DOHH2 (cell line): ENCODE measurements around the gene ATXN7.
A peak's percentile ranks its signal among the peaks of the same experiment; 100 is the strongest.

Source experiments
- H3F3A ChIP-seq: fragments of 200-600 bp; sonication (generic), shearing (Covaris generic); 2 replicates; pipeline ENCODE4 v1.6.0; 2016; ENCODE audit warnings: antibody characterized with exemption, mild to moderate bottlenecking; ENCODE audit not compliant: control insufficient read depth, insufficient read depth
- H3K27ac ChIP-seq: fragments of 200-600 bp; sonication (generic); 2 replicates; pipeline ENCODE4 v1.5.1; 2014; ENCODE audit warnings: low read depth, mild to moderate bottlenecking, low read length, moderate library complexity
- H3K27me3 ChIP-seq: fragments of 200-600 bp; sonication (generic); 2 replicates; pipeline ENCODE4 v1.6.1; 2014; ENCODE audit warnings: mild to moderate bottlenecking, low read length, mixed read lengths; ENCODE audit not compliant: control insufficient read depth
- H3K36me3 ChIP-seq: fragments of 200-600 bp; sonication (generic); 2 replicates; pipeline ENCODE4 v1.6.1; 2014; ENCODE audit warnings: mild to moderate bottlenecking, low read length, moderate library complexity, mixed read lengths; ENCODE audit not compliant: control insufficient read depth
- H3K4me1 ChIP-seq: fragments of 200-600 bp; sonication (generic); 2 replicates; pipeline ENCODE4 v1.6.1; 2014; ENCODE audit warnings: mild to moderate bottlenecking, low read length, mixed read lengths; ENCODE audit not compliant: control insufficient read depth
- H3K4me2 ChIP-seq: fragments of 200-600 bp; sonication (generic); 2 replicates; pipeline ENCODE4 v1.6.0; 2014; ENCODE audit warnings: mild to moderate bottlenecking, low read length, moderate library complexity
- H3K4me3 ChIP-seq: fragments of 200-600 bp; sonication (generic); 2 replicates; pipeline ENCODE4 v1.5.1; 2014; ENCODE audit warnings: mild to moderate bottlenecking, low read length, mixed read lengths
- H3K79me2 ChIP-seq: fragments of 200-600 bp; sonication (generic); 2 replicates; pipeline ENCODE4 v1.6.1; 2014; ENCODE audit warnings: mild to moderate bottlenecking, low read length, mixed read lengths; ENCODE audit not compliant: control insufficient read depth
- H3K9me2 ChIP-seq: fragments of 200-600 bp; sonication (generic); replicated peaks from 2 replicates; pipeline ENCODE4 v1.6.1; 2014; ENCODE audit warnings: mild to moderate bottlenecking, low read length, mixed read lengths; ENCODE audit not compliant: control insufficient read depth
- H3K9me3 ChIP-seq: fragments of 200-600 bp; sonication (generic); 2 replicates; pipeline ENCODE4 v1.6.1; 2014; ENCODE audit warnings: antibody characterized with exemption, low read length, mixed read lengths; ENCODE audit not compliant: control insufficient read depth, insufficient read depth
- H4K20me1 ChIP-seq: fragments of 200-600 bp; sonication (generic); 2 replicates; pipeline ENCODE4 v1.6.0; 2014; ENCODE audit warnings: low read depth, mild to moderate bottlenecking, antibody characterized with exemption, low read length, moderate library complexity; ENCODE audit not compliant: control insufficient read depth, insufficient read depth
- EZH2phosphoT487 ChIP-seq: fragments of 200-600 bp; sonication (generic); IDR thresholded peaks from 2 replicates; pipeline ENCODE4 v1.6.1; 2017; ENCODE audit warnings: borderline replicate concordance, mild to moderate bottlenecking, antibody characterized with exemption, low read length, moderate library complexity, mixed read lengths
- TF ChIP-seq, protein P1 (sequence below): fragments of 200-600 bp; sonication (generic); IDR thresholded peaks from one replicate; pipeline ENCODE4 v1.5.1; 2014; ENCODE audit warnings: antibody characterized with exemption, mild to moderate bottlenecking, low read depth, low read length; ENCODE audit not compliant: poor library complexity, severe bottlenecking

The ATXN7 gene

DNA sequence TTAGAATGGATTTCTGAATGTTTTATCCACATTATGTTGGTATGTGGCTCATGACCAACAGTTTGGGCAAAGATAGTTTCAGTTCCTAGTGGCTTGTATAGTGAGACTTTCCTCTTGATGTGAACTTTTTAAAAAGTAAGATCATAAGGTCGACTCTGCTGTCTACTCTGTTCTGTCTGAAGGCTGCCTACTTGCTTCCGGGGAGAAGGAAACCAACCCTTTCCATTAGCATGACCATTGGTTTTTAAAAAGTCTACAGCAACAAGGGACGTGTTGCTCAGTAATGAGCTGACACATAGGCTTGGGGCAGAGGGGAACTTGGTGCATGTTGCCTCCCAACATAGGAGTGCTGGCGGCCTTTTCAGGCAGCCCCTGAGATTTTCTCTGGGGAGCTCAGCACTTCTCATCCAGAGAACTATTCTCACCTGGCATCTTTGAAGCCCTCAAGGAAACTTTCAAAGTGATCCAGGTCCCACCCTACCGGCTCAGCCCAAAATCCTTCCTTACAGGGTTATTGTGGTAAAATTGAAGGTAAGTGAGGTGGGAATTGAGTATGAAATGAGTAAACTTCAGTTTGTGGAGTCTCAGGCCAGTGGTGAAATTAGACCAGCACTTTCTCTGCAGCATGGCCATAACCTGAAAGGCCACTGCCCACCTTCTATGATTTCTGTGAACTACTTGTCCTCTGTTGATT lies 129.0 kb downstream of the ATXN7 start:
- Histone ChIP-seq H3K27ac (no peak overlapping the region), H3K4me3 (no peak overlapping the region), H4K20me1 (no peaks in the 10 kb centered on the region; the same call in 1 of the 2 replicates), H3K27me3 (no peaks in the 10 kb centered on the region), H3K36me3 (peaks cover 89% of the 10 kb centered on the region), H3K4me2 (no peak overlapping the region), H3K79me2 (no peaks in the 10 kb centered on the region), H3K4me1 (no peaks in the 10 kb centered on the region), H3F3A (no peaks in the 10 kb centered on the region), H3K9me3 (no peaks in the 10 kb centered on the region), H3K9me2 (no peaks in the 10 kb centered on the region)
- TF ChIP-seq EZH2phosphoT487 = no peak
- TF ChIP-seq, protein P1, sequence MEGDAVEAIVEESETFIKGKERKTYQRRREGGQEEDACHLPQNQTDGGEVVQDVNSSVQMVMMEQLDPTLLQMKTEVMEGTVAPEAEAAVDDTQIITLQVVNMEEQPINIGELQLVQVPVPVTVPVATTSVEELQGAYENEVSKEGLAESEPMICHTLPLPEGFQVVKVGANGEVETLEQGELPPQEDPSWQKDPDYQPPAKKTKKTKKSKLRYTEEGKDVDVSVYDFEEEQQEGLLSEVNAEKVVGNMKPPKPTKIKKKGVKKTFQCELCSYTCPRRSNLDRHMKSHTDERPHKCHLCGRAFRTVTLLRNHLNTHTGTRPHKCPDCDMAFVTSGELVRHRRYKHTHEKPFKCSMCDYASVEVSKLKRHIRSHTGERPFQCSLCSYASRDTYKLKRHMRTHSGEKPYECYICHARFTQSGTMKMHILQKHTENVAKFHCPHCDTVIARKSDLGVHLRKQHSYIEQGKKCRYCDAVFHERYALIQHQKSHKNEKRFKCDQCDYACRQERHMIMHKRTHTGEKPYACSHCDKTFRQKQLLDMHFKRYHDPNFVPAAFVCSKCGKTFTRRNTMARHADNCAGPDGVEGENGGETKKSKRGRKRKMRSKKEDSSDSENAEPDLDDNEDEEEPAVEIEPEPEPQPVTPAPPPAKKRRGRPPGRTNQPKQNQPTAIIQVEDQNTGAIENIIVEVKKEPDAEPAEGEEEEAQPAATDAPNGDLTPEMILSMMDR = no peak

DNA sequence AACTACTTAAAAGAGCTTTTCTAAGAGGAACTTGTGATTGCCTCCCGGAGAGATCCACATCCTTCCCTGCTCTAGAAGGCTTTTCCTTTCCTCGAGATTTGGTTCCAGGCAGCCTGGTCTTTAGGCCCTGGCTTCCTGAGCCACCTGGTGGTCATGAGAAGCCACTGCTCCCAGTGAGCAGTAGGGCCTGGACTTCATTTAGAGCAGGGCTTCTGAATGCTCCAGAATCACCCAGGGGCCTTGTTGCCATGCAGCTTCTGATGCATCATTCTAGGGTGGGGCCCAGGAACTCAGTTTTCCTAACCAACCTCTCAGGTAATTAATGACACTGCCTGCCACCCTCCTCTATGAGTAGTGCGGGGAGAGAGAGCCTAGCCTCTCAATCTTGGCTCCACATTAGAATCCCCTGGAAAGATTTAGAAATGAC lies 130.0 kb downstream of the ATXN7 start:
- Histone ChIP-seq H3K4me3 (no peak overlapping the region), H3F3A (no peaks in the 10 kb centered on the region), H3K4me1 (no peaks in the 10 kb centered on the region), H3K27me3 (no peaks in the 10 kb centered on the region), H4K20me1 (no peaks in the 10 kb centered on the region; the same call in 1 of the 2 replicates), H3K4me2 (no peak overlapping the region), H3K9me2 (no peaks in the 10 kb centered on the region), H3K36me3 (peaks cover 89% of the 10 kb centered on the region), H3K79me2 (no peaks in the 10 kb centered on the region), H3K27ac (no peak overlapping the region), H3K9me3 (no peaks in the 10 kb centered on the region)
- TF ChIP-seq, protein P1 = peak; percentile 80
- no peak for TF ChIP-seq EZH2phosphoT487

- TF ChIP-seq, protein P1 = no peak
- no peak for TF ChIP-seq EZH2phosphoT487
- no peaks in the 10 kb centered on the region for H3K4me1 ChIP-seq
- H3K27ac ChIP-seq = no peak overlapping the region
- H3K4me2 ChIP-seq = no peak overlapping the region
- H3K27me3 ChIP-seq = no peaks in the 10 kb centered on the region
- H3K9me3 ChIP-seq = no peaks in the 10 kb centered on the region
- H3K79me2 ChIP-seq = no peaks in the 10 kb centered on the region
- peaks cover 89% of the 10 kb centered on the region for H3K36me3 ChIP-seq
- H3K4me3 ChIP-seq = no peak overlapping the region
- no peaks in the 10 kb centered on the region for H3F3A ChIP-seq
- no peaks in the 10 kb centered on the region; the same call in 1 of the 2 replicates for H4K20me1 ChIP-seq
- no peaks in the 10 kb centered on the region for H3K9me2 ChIP-seq
Measured at GRCh38 chr3:63995086-63995485, 131.4 kb downstream of the ATXN7 start.
